Measurements from ENCODE around the gene SHOC2.

The SHOC2 gene

DNA sequence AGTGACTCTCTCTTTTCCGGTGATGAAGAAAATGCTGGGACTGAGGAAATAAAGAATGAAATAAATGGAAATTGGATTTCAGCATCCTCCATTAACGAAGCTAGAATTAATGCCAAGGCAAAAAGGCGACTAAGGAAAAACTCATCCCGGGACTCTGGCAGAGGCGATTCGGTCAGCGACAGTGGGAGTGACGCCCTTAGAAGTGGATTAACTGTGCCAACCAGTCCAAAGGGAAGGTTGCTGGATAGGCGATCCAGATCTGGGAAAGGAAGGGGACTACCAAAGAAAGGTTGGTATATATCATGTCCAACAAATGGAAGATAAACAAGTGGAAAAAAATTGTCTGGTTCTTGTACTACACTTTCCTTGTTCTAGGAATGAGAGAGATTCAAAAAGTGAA, 38.2 kb upstream of the SHOC2 start:
- H3K9ac ChIP-seq (ENCODE audit: low read depth in 1 of 2, low read length in 2 of 2) = no peak overlapping the region
- no peak overlapping the region for H3K27ac ChIP-seq (ENCODE audit: low read depth, low read length)
- H3K27me3 ChIP-seq (ENCODE audit: control insufficient read depth in 1 of 2, insufficient read depth in 2 of 2, low read length in 2 of 2) = no peaks in the 10 kb centered on the region
- H3K9me3 ChIP-seq (ENCODE audit: control insufficient read depth in 1 of 2, low read length in 2 of 2) = no peaks in the 10 kb centered on the region
- peaks cover 10 to 42% of the 10 kb centered on the region in 2 donors for H3K4me1 ChIP-seq (ENCODE audit: control insufficient read depth in 1 of 2, insufficient read depth in 2 of 2, low read length in 2 of 2)
- no peak overlapping the region for H3K4me3 ChIP-seq (ENCODE audit: low read depth in 1 of 2, low read length in 2 of 2)
- peaks cover 40 to 54% of the 10 kb centered on the region in 2 donors for H3K36me3 ChIP-seq (ENCODE audit: control insufficient read depth in 1 of 2, insufficient read depth in 2 of 2, low read length in 2 of 2)

DNA sequence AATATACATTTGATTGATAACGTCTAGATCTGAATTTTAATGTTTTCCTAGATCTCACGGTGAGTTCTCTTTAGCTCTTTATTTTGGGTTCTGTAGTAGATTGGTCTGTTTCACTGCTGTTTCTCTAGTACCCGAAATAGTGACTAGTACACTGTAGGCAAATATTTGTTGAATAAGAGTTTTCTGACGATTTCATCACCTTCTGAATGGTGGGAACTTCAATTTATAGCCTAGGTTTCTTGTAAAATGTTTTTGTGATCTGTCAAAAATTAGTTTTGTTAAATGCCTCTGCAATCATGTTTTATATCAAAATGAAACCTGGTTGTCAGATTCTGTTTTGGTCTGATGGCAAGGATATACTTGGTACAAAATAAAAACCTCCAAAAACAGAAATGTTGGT, 37.5 kb upstream of the SHOC2 start:
- Histone ChIP-seq H3K27me3 (ENCODE audit: control insufficient read depth in 1 of 2, insufficient read depth in 2 of 2, low read length in 2 of 2) (no peaks in the 10 kb centered on the region), H3K4me3 (ENCODE audit: low read depth in 1 of 2, low read length in 2 of 2) (no peak overlapping the region), H3K4me1 (ENCODE audit: control insufficient read depth in 1 of 2, insufficient read depth in 2 of 2, low read length in 2 of 2) (peaks cover 10 to 38% of the 10 kb centered on the region in 2 donors), H3K27ac (ENCODE audit: low read depth, low read length) (no peak overlapping the region), H3K9me3 (ENCODE audit: control insufficient read depth in 1 of 2, low read length in 2 of 2) (no peaks in the 10 kb centered on the region), H3K36me3 (ENCODE audit: control insufficient read depth in 1 of 2, insufficient read depth in 2 of 2, low read length in 2 of 2) (peaks cover 41 to 58% of the 10 kb centered on the region in 2 donors), H3K9ac (ENCODE audit: low read depth in 1 of 2, low read length in 2 of 2) (no peak overlapping the region)

DNA sequence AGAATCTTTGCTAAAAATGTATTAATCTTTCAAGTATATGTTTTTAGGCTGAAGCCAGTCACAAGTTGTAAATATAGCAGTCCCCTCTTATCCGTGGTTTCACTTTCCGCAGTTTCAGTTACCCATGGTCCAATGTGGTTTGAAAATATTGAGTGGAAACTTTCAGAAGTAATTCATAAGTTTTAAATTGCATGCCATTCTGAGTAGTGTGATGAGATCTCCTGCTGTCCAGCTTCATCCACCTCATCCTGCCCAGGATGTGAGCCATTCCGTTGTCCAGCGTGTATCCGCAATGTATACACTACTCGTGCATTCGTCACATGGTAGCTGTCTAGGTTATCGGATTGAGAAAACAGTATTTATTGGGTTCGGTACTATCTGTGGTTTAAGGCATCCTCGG, 35.5 kb upstream of the SHOC2 start:
- H3K9me3 ChIP-seq (ENCODE audit: control insufficient read depth in 1 of 2, low read length in 2 of 2) = no peaks in the 10 kb centered on the region
- peaks cover 10 to 21% of the 10 kb centered on the region in 2 donors for H3K4me1 ChIP-seq (ENCODE audit: control insufficient read depth in 1 of 2, insufficient read depth in 2 of 2, low read length in 2 of 2)
- no peaks in the 10 kb centered on the region for H3K27me3 ChIP-seq (ENCODE audit: control insufficient read depth in 1 of 2, insufficient read depth in 2 of 2, low read length in 2 of 2)
- peaks cover 29 to 67% of the 10 kb centered on the region in 2 donors for H3K36me3 ChIP-seq (ENCODE audit: control insufficient read depth in 1 of 2, insufficient read depth in 2 of 2, low read length in 2 of 2)
- no peak overlapping the region for H3K27ac ChIP-seq (ENCODE audit: low read depth, low read length)
- no peak overlapping the region for H3K4me3 ChIP-seq (ENCODE audit: low read depth in 1 of 2, low read length in 2 of 2)
- H3K9ac ChIP-seq (ENCODE audit: low read depth in 1 of 2, low read length in 2 of 2) = no peak overlapping the region

DNA sequence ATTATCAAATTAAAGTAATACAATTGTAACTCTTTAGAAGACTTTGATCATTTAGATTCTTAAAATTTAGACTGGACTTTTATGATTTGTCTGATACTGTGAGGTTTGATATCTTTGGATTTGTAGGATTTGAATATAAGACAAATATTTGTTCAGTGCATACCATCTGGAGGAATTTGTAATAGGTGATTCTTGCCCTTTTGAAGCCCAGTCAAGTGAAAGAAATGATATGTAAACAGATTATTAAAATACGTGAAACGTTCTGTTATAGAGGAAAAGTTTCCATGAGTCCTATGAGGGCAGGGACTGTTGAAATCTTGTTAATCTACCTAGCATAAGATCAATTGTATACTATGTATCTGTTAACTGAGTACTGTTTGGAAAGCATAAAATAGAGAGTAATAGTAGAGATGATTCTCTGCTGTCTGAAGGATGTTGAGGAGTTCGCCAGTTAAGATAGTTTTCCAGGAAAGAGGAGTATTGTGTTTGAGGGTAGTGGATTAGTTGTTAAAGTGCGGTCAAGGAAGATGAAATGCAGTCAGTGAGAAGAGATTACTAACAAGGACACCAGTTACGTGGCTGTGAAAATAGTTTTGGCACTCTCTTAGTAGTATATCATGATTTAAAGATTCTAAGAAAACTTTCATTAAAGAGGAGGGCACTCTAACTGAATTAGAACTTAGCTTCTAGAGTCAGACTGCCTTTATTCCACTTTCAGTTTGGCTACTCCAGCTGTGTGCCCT, 33.3 kb upstream of the SHOC2 start:
- no peak overlapping the region for H3K4me3 ChIP-seq (ENCODE audit: low read depth in 1 of 2, low read length in 2 of 2)
- H3K9me3 ChIP-seq (ENCODE audit: control insufficient read depth in 1 of 2, low read length in 2 of 2) = no peaks in the 10 kb centered on the region
- H3K4me1 ChIP-seq (ENCODE audit: control insufficient read depth in 1 of 2, insufficient read depth in 2 of 2, low read length in 2 of 2) = peaks cover 6 to 7% of the 10 kb centered on the region in 2 donors
- H3K9ac ChIP-seq (ENCODE audit: low read depth in 1 of 2, low read length in 2 of 2) = no peak overlapping the region
- H3K36me3 ChIP-seq (ENCODE audit: control insufficient read depth in 1 of 2, insufficient read depth in 2 of 2, low read length in 2 of 2) = peaks cover 34 to 66% of the 10 kb centered on the region in 2 donors
- no peak overlapping the region for H3K27ac ChIP-seq (ENCODE audit: low read depth, low read length)
- no peaks in the 10 kb centered on the region for H3K27me3 ChIP-seq (ENCODE audit: control insufficient read depth in 1 of 2, insufficient read depth in 2 of 2, low read length in 2 of 2)

DNA sequence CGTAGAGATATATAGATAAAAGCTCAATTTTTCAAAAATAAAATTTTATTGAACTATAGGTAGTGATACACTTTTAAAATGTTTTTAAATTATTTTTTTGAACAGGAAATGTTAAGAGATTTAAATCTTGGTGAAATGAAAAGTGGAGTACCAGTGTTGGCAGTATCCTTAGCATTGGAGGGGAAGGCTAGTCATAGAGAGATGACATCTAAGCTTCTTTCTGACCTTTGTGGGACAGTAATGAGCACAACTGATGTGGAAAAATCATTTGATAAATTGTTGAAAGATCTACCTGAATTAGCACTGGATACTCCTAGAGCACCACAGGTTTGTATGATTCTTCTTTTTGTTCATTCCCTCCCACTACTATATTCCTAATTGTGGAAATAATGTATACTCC, 31.8 kb upstream of the SHOC2 start:
- no peaks in the 10 kb centered on the region for H3K9me3 ChIP-seq (ENCODE audit: control insufficient read depth in 1 of 2, low read length in 2 of 2)
- H3K27ac ChIP-seq (ENCODE audit: low read depth, low read length) = no peak overlapping the region
- peaks cover 28 to 71% of the 10 kb centered on the region in 2 donors for H3K36me3 ChIP-seq (ENCODE audit: control insufficient read depth in 1 of 2, insufficient read depth in 2 of 2, low read length in 2 of 2)
- H3K4me1 ChIP-seq (ENCODE audit: control insufficient read depth in 1 of 2, insufficient read depth in 2 of 2, low read length in 2 of 2) = peaks cover 0 to 6% of the 10 kb centered on the region in 2 donors
- no peak overlapping the region for H3K9ac ChIP-seq (ENCODE audit: low read depth in 1 of 2, low read length in 2 of 2)
- no peaks in the 10 kb centered on the region for H3K27me3 ChIP-seq (ENCODE audit: control insufficient read depth in 1 of 2, insufficient read depth in 2 of 2, low read length in 2 of 2)
- H3K4me3 ChIP-seq (ENCODE audit: low read depth in 1 of 2, low read length in 2 of 2) = no peak overlapping the region

DNA sequence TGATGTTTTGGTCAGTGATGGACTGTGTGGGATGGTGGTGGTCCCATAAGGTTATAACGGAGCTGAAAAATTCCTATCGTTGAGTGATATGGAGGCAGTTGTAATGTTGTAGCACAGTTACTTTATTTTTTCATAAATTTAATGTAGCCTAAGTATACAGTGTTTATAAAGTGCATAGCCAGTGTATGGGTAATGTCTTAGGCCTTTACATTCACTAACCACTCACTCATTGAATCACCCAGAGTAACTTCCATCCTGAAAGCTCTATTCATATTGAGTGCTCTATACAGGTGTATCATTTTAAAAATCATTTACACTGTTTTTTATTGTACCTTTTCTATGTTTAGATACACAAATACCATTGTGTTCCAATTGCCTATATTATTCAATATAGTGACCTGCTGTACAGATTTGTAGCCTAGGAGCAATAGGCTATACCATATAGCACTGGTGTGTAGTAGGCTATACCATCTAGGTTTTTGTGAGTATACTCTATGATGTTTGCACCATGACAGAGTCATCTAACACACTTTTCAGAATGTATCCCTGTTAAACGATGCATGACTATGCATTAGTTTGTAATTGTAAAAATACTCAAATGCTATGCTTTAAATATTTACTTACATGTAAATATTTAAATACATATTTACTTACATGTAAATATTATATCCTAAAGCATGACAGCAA, 26.7 kb upstream of the SHOC2 start:
- H3K27ac ChIP-seq (ENCODE audit: low read depth, low read length) = no peak overlapping the region
- H3K9ac ChIP-seq (ENCODE audit: low read depth in 1 of 2, low read length in 2 of 2) = no peak overlapping the region
- H3K4me1 ChIP-seq (ENCODE audit: control insufficient read depth in 1 of 2, insufficient read depth in 2 of 2, low read length in 2 of 2) = peaks cover 10 to 28% of the 10 kb centered on the region in 2 donors
- no peaks in the 10 kb centered on the region for H3K27me3 ChIP-seq (ENCODE audit: control insufficient read depth in 1 of 2, insufficient read depth in 2 of 2, low read length in 2 of 2)
- H3K4me3 ChIP-seq (ENCODE audit: low read depth in 1 of 2, low read length in 2 of 2) = no peak overlapping the region
- no peaks in the 10 kb centered on the region for H3K9me3 ChIP-seq (ENCODE audit: control insufficient read depth in 1 of 2, low read length in 2 of 2)
- peaks cover 38 to 74% of the 10 kb centered on the region in 2 donors for H3K36me3 ChIP-seq (ENCODE audit: control insufficient read depth in 1 of 2, insufficient read depth in 2 of 2, low read length in 2 of 2)

DNA sequence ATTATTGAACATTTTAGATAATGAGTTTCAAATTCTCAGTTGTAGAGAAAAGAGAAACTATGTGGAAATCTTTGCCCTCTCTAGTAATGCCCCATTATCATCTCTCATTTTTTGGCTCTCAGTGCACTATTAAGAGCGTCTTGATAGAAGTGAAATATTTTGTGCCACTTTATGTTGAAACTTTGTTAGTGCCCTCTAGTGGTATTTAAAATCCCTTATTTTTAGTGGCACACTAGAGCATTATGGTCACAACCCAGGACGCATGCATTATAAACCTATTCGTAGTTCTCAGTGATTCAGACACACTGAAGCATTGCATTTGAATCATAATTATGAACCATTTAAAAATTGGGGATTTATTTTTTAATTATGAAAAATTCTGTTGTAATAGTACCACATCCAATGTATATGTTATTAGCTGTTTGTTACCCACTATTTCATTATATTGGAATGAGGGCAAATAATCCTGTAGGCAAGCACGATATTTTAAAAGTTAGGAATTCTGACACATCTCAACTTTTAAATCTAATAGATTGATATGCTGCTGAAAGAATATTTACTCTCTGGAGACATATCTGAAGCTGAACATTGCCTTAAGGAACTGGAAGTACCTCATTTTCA, 25.7 kb upstream of the SHOC2 start:
- H3K9ac ChIP-seq (ENCODE audit: low read depth in 1 of 2, low read length in 2 of 2) = no peak overlapping the region

DNA sequence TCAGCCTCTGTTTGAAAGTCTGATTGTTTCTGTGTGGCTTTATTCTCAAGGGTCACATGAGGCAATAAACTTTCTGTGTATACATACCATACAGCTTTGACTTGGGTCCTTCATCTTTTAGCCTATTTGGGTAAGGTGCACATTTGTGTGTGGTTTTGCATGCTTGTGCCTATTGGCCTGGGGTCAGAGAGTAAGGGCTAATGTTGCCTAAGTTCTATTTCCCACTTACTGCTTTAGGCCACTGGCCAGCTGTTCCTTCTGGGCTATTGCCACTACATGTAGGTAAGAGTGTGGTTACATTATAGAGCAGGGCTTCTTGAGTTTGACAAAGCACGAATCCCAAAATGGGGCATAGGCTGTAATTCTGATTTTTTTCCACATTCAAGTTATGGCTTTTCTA, 22.2 kb upstream of the SHOC2 start:
- peaks cover 50 to 66% of the 10 kb centered on the region in 2 donors for H3K36me3 ChIP-seq (ENCODE audit: control insufficient read depth in 1 of 2, insufficient read depth in 2 of 2, low read length in 2 of 2)

More for the DNA sequence above, 25.7 kb upstream of the SHOC2 start:
- H3K9me3 ChIP-seq (ENCODE audit: control insufficient read depth in 1 of 2, low read length in 2 of 2) = no peaks in the 10 kb centered on the region
- peaks cover 10 to 28% of the 10 kb centered on the region in 2 donors for H3K4me1 ChIP-seq (ENCODE audit: control insufficient read depth in 1 of 2, insufficient read depth in 2 of 2, low read length in 2 of 2)
- peaks cover 44 to 66% of the 10 kb centered on the region in 2 donors for H3K36me3 ChIP-seq (ENCODE audit: control insufficient read depth in 1 of 2, insufficient read depth in 2 of 2, low read length in 2 of 2)
- H3K4me3 ChIP-seq (ENCODE audit: low read depth in 1 of 2, low read length in 2 of 2) = no peak overlapping the region
- H3K27me3 ChIP-seq (ENCODE audit: control insufficient read depth in 1 of 2, insufficient read depth in 2 of 2, low read length in 2 of 2) = no peaks in the 10 kb centered on the region
- no peak overlapping the region for H3K27ac ChIP-seq (ENCODE audit: low read depth, low read length)

DNA sequence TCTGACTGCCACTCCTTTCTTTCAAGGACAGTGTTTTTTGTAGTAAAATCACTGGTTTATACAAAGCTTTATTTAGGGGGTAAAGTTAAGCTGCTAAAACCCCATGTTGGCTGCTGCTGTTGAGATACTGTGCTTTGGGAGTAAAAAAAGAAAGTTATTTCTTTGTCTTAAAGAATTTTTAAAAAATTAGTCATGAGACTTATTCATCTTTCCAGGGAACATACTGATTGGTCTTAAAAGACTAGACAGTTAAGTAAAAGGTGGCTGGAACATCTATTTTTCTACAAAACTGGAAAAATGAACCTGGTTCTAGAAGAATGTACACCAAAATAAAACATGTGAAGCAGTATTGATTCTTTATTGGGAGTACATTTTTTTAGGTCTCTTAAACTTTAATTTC, 21.0 kb upstream of the SHOC2 start:
- Histone ChIP-seq H3K9ac (ENCODE audit: low read depth in 1 of 2, low read length in 2 of 2) (no peak overlapping the region), H3K27ac (ENCODE audit: low read depth, low read length) (no peak overlapping the region), H3K27me3 (ENCODE audit: control insufficient read depth in 1 of 2, insufficient read depth in 2 of 2, low read length in 2 of 2) (no peaks in the 10 kb centered on the region), H3K4me3 (ENCODE audit: low read depth in 1 of 2, low read length in 2 of 2) (no peak overlapping the region), H3K9me3 (ENCODE audit: control insufficient read depth in 1 of 2, low read length in 2 of 2) (no peaks in the 10 kb centered on the region), H3K36me3 (ENCODE audit: control insufficient read depth in 1 of 2, insufficient read depth in 2 of 2, low read length in 2 of 2) (peaks cover 50 to 60% of the 10 kb centered on the region in 2 donors), H3K4me1 (ENCODE audit: control insufficient read depth in 1 of 2, insufficient read depth in 2 of 2, low read length in 2 of 2) (peaks cover 10 to 25% of the 10 kb centered on the region in 2 donors)

More for the DNA sequence above, 22.2 kb upstream of the SHOC2 start:
- no peaks in the 10 kb centered on the region for H3K9me3 ChIP-seq (ENCODE audit: control insufficient read depth in 1 of 2, low read length in 2 of 2)
- H3K4me3 ChIP-seq (ENCODE audit: low read depth in 1 of 2, low read length in 2 of 2) = no peak overlapping the region
- H3K27ac ChIP-seq (ENCODE audit: low read depth, low read length) = no peak overlapping the region
- H3K4me1 ChIP-seq (ENCODE audit: control insufficient read depth in 1 of 2, insufficient read depth in 2 of 2, low read length in 2 of 2) = peaks cover 10 to 28% of the 10 kb centered on the region in 2 donors
- H3K9ac ChIP-seq (ENCODE audit: low read depth in 1 of 2, low read length in 2 of 2) = no peak overlapping the region
- H3K27me3 ChIP-seq (ENCODE audit: control insufficient read depth in 1 of 2, insufficient read depth in 2 of 2, low read length in 2 of 2) = no peaks in the 10 kb centered on the region

DNA sequence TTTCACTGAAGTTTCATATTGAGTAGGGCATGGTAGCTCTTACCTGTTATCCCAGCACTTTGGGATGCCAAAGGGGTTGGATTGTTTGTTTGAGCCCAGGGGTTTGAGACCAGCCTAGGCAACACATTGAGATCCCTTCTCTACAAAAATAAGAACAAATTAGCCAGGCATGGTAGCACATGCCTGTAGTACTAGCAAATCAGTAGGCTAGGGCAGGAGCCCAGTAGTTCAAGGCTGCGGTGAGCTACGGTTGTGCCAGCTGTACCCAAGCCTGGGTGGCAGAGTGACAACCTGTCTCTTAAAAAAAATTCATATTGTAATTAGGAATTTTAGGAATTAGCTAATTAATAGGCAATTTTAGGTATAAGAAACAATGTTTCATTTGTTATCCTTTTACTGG, 18.4 kb upstream of the SHOC2 start:
- Histone ChIP-seq H3K36me3 (ENCODE audit: control insufficient read depth in 1 of 2, insufficient read depth in 2 of 2, low read length in 2 of 2) (peaks cover 37 to 49% of the 10 kb centered on the region in 2 donors), H3K4me3 (ENCODE audit: low read depth in 1 of 2, low read length in 2 of 2) (no peak overlapping the region), H3K9ac (ENCODE audit: low read depth in 1 of 2, low read length in 2 of 2) (no peak overlapping the region), H3K27me3 (ENCODE audit: control insufficient read depth in 1 of 2, insufficient read depth in 2 of 2, low read length in 2 of 2) (no peaks in the 10 kb centered on the region), H3K4me1 (ENCODE audit: control insufficient read depth in 1 of 2, insufficient read depth in 2 of 2, low read length in 2 of 2) (peaks cover 9 to 10% of the 10 kb centered on the region in 2 donors), H3K9me3 (ENCODE audit: control insufficient read depth in 1 of 2, low read length in 2 of 2) (no peaks in the 10 kb centered on the region), H3K27ac (ENCODE audit: low read depth, low read length) (no peak overlapping the region)
